Endothelial cell of hepatic sinusoid (primary cell): ENCODE results near the gene PBRM1.
"Not testable (repeated sequence)": the region's sequence is repeated elsewhere in the genome, so short reads cannot be mapped to it uniquely, and the experiment has no call there.

Experiments
- in situ Hi-C: cut with HindIII; loops from 2 replicates; pipeline ENCODE4 v1.10.0; 2017; ENCODE audit warnings: low sequenced_read_pairs

PBRM1 gene

DNA sequence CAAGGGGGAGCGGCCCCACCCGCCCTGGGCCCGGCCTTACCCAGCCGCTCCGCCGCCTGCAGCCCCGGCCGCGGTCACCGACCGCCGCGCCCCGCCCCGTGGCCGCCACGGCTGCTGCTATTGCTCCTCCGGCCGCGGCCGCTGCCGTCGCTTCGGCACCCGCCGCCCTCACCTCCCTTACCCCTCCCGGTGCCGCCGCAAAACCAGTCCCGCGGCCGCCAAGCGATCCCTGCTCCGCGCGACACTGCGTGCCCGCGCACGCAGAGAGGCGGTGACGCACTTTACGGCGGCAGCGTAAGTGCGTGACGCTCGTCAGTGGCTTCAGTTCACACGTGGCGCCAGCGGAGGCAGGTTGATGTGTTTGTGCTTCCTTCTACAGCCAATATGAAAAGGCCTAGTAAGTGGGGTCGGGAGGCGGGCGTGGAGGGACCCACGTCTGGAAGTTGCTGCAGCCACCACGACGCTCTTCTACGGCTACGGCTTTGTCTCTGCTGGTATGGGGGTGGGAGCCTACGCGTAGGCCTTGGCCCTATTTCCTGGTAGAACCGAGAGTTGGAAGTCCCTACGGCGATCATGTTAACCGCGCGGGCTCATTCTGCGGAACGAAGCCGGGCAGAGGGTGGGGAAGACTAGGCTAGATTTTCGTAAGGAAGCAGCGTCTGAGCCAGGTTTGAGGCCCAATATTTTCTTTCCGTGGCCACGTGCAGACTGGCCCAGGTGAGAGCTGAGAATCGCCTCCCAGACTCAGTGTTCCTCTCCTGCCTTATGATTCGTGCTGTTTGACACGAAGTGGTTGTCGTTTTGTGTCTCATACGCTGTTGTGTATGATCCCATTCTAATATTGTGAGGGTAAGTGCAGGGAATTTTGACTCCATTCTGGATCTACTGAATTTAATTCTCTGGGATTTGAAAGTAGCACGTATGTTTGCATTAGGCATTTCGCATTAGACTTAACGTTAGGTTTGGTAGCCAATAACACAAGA is at the start of gene PBRM1, which contains the start of gene GNL3:
Gene PBRM1 (minus strand): TSS at position 205 of the 983 bp plus-strand sequence.
Gene GNL3 (plus strand): TSS at position 324 of the 983 bp plus-strand sequence. CDS start 61 bp downstream, at position 385.
- in situ Hi-C loops: no loop called here

DNA sequence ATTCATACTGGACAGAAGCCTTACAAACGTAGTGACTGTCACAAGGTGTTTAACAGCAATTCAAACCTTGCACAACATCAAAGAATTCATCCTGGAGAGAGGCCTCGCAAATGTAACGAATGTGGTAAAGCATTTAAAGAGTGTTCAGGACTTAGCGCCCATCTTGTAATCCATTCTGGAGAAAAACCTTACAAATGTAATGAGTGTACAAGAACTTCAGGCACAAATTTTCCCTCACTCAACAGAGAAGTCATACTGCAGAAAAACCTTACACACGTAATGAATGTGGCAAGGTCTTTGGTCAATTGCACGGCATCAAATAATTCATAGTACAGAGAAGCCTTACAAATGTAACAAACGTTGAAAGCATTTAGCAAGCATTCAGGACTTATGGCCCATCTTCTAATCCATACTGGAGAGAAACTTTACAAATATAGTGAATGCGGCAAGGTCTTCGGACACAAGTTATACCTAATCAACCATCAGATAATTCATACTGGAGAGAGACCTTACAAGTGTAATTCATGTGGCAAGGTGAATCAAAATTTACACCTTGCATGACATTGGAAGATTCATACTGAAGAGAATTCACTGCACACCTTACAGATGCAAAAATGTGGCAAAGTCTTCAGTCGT is 47.7 kb upstream of the PBRM1 start:
- in situ Hi-C loops: no loop called here

DNA sequence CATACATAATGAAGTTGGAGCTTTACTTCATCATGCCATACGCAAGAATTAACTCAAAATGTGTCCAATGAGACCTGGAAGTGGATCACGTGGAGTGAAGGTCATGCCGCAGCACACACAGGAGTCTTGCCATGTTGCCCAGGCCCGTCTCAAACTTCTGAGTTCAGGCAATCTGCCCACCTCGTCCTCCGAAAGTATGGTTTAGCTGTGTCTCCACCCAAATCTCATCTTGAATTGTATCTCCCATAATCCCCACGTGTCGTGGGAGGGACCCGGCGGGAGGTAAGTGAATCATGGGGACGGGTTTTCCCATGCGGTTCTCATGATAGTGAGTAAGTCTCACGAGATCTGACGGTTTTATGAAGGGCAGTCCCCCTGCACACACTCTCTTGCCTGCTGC is 45.9 kb upstream of the PBRM1 start:
- in situ Hi-C loops: no loop called here

DNA sequence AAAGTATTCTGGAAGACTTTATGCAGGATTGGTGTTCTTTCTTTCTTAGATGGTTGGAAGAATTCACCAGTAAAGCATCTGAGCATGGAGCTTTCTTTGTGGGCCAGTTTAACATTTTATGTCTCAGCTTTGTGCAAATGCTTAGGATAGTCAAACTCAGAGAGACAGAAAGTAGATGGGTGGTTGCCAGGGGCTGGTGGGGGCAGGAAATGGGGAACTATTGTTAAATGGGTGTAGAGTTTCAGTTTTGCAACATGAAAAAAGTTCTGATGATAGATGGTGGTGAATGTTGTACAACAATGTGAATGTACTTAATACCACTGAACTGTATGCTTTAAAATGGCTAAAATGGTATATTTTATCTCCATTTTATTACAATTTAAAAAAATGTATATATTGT is 45.0 kb upstream of the PBRM1 start:
- in situ Hi-C loops: no loop called here

DNA sequence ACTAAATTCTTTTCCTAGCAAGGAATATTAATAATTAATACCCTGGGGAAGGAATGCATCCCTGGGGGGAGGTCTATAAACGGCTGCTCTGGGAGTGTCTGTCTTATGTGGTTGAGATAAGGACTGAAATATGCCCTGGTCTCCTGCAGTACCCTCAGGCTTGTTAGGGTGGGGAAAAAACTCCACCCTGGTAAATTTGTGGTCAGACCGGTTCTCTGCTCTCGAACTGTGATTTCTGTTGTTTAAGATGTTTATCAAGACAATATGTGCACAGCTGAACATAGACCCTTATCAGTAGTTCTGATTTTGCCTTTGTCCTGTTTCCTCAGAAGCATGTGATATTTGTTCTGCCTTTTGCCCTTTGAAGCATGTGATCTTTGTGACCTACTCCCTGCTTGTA is 43.0 kb upstream of the PBRM1 start:
- in situ Hi-C loops: not testable (repeated sequence)

DNA sequence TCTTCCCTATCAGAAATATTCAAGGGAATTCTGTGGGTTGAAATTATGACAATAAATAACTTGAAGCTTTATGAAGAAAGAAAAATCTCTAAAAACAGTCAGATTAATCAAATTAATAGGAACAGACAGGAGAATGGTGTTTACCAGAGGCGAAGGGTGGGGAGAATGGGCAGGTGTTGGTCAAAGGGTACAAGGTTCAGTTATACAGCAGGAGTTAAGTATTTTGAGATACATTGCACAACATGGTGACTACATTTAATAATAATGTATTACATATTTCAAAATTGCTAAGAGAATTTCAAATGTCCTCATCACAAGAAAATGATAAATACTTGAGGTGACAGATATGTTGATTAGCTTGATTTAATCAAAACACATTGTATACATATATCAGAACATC is 38.8 kb upstream of the PBRM1 start:
- in situ Hi-C loops: no loop called here

DNA sequence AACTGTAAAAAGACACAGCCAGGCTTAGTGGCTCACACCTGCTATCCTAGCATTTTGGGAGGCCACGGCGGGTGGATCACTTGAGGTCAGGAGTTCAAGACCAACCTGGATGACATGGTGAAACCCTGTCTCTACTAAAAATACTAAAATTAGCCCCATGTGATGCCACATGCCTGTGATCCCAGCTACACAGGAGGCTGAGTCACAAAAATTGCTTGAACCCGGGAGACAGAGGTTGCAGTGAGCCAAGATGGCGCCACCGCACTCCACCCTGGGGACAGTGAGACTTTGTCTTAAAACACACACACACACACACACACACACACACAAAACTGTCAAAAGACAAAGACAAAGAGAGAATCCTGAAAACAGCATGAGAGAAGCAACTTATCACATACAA is 38.2 kb upstream of the PBRM1 start:
- in situ Hi-C loops: no loop called here

DNA sequence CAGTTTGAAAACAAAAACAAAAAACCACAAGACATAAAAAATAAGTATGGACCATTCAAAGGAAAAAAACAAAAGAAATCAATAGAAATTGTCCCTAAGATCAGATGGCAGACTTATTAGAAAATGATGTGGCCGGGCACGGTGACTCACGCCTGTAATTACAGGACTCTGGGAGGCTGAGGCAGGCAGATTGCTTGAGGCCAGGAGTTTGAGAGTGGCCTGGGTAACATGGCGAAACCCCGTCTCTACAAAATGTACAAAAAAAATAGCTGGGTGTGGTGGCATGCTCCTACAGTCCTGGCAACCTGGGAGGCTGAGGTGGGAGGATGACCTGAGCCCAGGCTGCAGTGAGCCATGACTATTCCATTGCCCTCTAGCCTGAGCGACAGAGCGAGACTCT is 36.8 kb upstream of the PBRM1 start:
- in situ Hi-C loops: no loop called here

DNA sequence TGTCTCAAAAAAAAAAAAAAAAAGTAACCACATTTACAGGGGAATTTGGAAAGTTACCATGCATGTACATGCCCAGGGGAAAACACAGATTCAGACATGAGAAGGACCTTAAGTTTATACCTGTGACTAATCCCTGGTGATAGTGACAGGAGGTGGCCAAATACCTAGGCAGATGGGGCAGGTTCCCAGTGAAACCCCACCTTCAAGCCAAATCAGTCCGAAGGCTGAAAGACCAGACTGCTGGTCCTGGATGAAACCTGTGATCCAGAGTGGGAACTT is 36.0 kb upstream of the PBRM1 start:
- in situ Hi-C loops: no loop called here

DNA sequence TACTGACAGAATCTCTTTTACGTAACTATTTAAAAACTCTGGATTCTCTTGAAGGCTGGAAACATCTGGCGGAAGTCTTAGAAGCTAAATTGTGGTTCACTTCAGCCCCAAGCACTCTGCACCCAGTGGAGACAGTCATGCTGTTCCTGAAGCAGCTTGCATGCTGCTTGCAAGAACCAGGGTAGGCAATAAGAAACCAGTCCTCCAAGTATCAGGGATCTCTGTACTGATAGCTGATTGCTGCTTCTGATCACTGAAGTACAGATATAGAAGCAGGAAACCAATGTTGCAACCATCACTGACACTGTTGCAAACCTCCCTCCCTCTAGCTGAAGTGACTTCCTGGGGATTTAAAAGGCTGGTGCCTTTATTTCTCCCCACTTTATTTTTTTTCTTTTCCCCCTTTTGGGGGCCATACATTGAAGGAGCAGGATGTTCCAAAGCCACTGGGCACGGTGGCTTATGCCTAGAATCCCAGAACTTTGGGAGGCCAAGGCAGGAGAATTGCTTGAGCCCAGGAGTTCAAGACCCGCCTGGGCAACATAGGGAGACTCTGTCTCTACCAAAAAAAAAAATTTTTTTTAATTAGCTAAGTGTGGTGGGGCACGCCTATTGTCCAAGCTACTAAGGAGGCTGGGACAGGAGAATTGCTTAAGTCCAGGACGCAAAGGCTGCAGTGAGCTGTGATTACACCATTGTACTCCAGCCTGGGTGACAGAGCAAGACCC is 35.5 kb upstream of the PBRM1 start:
- in situ Hi-C loops: no loop called here

DNA sequence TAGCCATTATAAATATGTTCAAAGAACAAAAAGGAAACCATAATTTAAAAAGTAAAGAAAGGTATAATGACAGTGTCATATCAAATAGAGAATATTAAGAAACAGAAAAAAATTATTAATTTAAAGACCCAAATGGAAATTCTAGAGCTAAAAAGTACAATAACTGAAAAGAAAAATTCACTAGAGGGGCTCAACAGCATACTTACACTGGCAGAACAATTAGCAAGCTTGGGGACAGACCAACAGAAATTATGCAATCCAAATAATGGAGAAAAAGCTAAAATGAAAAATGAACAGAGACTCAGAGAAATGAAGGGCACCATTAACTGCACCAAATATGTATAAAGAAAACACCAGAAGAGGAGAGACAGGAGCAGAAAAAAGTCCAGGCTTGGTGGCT is 33.9 kb upstream of the PBRM1 start:
- in situ Hi-C loops: loop anchor here (5.0 kb wide), 2 partner anchors 38 to 97 kb away; no protein-coding TSS in a partner anchor

DNA sequence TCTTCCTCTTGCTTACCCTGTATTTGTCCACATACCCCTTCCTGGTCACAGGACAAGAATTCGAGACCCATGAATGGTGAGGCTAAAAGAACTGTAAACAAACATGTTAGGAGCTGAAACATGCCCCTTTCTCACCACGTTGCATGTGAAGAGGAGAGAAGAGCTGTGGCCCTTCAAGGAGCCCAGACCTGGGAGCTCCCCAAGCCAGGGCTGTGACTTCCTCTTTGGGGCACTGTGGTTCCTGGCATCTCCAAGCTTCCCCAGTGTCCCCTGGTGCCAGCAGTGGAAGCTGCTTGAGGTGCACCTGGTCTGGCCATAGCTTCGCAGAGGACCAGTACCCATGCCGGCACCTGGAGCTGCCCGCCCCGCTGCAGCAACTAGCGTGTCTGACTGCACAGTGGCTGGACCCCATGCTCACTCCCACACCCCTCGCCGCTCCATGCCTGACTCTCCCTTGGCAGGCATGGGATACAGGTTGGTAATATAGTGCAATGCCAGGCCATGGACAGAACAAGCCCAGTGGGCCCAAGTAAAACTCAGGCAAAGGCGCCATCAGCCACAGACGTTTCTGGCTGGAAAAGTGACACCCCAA is 30.1 kb upstream of the PBRM1 start:
- in situ Hi-C loops: loop anchor here (5.0 kb wide), 2 partner anchors 41 to 94 kb away; no protein-coding TSS in a partner anchor

DNA sequence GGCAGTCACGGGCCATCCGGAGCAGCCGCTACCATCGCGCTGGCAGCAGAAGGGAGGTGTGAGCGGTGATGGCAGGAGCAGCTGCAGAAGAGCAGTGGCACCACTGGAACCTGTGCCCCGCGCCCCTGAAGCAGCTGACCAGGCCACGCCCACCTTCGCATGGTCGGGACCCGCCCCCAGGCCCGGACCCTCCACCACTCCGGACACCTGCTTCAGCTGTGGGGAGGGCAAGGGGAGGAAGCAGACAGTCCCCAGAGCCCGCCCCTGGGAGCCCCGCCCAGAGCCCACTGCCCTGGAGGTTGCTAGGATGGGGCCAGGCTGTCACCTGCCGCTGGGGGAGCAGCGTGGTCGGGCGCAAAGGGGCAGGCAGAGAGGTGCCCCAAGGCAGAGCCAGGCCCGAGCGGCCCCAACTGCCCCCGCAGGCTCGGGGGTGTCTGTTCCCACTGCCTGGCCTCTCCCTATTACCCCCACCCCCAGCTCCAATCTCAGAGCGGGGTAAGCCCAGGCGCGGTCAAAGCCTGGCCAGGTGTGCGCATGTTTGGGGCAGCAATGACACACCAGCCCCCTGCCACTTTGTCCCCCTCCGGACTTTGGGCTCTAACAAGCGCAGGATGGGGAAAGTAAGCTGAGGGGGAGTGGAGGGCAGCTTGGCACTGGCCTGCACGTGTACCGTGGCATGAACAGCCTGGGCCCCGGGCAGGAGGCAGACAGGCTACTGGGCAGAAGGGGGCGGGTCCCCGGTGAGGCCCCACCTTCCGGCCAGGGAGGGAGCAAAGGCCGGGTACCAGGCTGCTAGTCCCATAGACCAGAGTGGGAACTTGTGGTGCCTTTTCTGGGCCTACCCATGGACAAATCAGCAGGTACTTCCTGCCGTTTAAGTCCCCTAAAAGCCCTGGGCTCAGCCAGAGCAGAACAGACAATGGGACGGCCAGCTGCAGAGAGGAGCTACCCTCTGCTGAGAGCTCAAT is 28.9 kb upstream of the PBRM1 start:
- in situ Hi-C loops: loop anchor here (5.0 kb wide), 2 partner anchors 43 to 92 kb away; no protein-coding TSS in a partner anchor

DNA sequence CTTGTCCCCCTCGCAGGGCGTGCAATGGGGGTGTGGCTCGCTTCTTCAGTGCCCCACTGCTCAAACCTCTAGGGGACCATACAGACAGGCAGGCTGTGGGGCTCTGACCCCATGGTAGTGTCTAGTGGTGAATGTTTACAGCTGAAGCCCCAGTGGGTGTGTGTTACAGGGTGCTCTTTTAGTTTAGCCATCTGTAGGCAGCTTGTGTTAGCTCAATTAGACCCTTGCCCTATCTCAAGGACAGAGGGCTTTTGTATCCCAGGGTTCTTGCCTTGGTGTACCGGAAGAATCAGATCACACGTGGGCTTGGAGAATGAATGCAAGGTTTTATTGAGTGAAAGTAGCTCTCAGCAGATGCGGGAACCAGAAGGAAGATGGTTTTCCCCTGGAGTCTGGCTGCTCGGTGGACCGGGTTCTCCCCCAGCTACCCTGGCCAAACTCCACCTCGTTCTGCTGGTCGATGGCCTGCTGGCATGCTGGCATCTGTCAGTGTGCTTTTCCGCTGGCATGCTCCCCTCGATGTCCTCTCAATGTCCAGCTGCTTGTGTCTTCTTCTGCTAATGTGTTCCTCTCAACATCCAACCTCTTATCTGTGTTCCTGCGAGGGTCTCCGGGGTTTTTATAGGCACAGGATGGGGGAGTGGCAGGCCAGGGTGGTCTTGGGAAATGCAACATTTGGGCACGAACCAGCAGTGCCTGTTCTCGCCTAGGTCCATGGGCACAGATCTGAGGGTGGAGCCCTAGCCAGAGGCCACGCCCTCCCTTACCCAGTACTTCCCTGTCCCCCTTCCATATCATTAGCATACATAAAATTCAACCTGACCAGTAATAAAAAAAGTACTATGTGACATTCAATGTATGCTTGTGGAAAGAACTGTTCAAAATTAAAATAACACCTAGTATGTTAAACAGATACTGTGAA is 26.8 kb upstream of the PBRM1 start:
- in situ Hi-C loops: no loop called here

DNA sequence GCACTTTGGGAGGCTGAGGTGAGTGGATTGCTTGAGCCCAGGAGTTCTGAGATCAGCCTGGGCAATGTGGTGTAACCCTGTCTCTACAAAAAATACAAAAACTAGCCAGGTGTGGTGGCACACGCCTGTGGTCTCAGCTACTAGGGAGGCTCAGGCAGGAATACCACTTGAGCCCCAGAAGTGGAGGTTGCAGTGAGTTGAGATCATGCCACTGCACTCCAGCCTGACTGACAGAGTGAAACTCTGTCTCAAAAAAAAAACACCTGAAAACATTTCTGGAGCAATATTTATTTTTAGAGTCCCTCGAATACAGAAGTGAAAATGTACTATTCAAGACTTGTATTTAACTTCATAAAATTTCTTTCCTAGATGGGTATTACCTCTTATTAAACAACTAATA is 24.8 kb upstream of the PBRM1 start:
- in situ Hi-C loops: no loop called here

DNA sequence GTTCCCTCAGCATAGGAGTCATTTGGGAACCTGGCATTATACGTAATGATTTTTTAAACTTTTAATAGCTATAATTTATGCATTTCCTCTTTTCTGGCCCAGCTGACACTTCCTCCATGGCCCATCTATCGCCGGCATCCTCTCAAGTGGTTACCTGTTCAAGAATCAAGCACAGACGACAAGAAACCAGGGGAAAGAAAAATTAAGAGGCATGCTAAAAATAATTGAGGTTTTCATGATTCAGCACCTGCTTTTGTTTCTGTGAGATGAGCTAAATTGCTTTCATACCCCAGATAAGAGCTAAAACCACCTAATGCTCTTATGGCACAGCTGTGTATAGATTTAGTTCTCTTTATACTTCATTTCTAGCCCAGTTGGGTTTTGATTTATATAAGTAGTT is 21.9 kb upstream of the PBRM1 start:
- in situ Hi-C loops: no loop called here

DNA sequence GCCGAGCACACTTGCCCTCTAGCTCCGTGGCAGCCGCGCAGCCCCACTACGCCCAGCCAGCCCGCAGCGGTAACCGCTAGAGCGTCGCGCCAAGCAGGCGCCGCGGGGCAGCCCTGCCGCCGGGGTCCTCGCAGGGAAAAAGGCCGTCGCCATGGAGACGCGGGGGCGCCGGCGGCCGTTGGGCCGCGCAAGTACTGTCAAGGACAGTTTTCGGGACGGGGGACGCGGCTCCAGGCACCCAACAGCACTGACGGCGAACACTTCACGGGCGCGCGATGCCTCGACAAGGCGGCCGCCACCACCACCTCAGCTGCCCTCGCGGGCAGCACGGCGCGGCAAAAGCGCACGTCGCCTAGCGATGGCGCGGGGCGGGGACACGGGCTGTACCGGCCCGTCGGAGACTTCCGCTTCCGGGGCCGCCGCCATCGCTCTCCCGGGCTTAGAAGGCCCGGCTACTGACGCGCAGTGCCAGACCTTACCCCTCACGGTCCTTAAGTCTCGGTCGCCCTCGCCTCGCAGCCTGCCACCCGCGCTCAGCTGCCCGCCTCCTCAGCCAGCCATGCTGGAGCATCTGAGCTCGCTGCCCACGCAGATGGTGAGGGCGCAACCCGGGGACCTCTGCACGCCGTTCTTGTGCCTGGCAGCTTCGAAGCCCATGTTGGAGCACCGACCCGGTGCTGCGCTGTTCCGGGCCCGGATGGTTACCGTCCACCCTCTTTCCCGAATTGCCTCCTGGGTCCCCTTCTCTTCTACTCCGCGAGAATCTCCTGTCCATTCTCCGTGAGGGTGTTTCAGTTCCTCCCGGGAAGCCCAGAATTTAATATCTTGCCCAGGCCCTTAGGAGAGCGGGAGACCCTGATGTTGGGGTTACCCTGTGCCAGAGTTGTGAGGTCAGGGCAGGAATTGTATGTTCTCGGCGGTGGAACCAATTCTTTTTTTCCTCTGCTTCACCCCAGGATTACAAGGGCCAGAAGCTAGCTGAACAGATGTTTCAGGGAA is 20.3 kb upstream of the PBRM1 start, which contains the start of the genes GLT8D1 and SPCS1:
Gene GLT8D1 (minus strand): TSS at position 104 of the 999 bp plus-strand sequence. CDS start 5,331 bp downstream, outside the sequence.
Gene SPCS1 (plus strand): TSS at position 419 of the 999 bp plus-strand sequence. CDS start 141 bp downstream, at position 560.
- in situ Hi-C loops: no loop called here

DNA sequence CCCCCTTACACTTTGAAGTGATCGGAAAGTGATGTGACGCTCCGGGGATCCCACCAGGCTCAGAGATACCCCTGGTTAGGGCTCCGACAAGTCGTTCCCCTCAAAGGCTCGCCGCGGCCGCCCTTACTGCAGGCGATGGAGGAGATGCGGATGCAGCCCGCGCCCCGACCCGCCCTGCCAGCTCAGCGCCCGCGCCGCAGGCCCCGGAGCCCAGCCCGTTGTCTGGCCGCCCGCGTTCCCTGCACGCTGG is 19.6 kb upstream of the PBRM1 start:
- in situ Hi-C loops: no loop called here
